A549 (cell line): ENCODE data around the gene CCDC138. TPM values are rescaled to one million over a fixed set of nuclear protein-coding genes. Genes with fewer than 3 reads are reported as not detected.

Experiments
- ATAC-seq, 2 experiments: fragments of 200-7000 bp in 1 of 2; fragments of >200 bp in 1 of 2; cut with Nextera tagmentation in 1 of 2; cut with Tn5 transposase in 1 of 2; 3 replicates each; pipeline versions ENCODE4 v1.8.0 to v1.9.1; 2018 to 2020; ENCODE audit warnings: mild to moderate bottlenecking in 1 of 2, moderate library complexity in 1 of 2
- CTCF ChIA-PET: fragments of 300-600 bp; sonication (Branson Sonifier 250); formaldehyde crosslinking; extraction: SDS; loops from one replicate; lab custom pipeline; 2021; ENCODE audit warnings: antibody characterized with exemption, inconsistent platforms; lab: Yijun Ruan, JAX
- POLR2A ChIA-PET: fragments of 350-600 bp; formaldehyde crosslinking; extraction: SDS; loops from one replicate; lab custom pipeline; 2021; ENCODE audit warnings: antibody characterized with exemption, inconsistent platforms; lab: Yijun Ruan, JAX
- DNase-seq, 2 experiments: peaks; one replicate each; pipeline versions ENCODE4 v3.0.0 to v3.0.0-alpha.2; 2011 to 2016; ENCODE audit warnings: low read depth in 1 of 2, low spot score in 1 of 2
- FAIRE-seq: peaks from 2 replicates; lab custom pipeline; 2011; peaks lifted over from hg19 to GRCh38; lab: Jason Lieb, UNC
- H3K27ac ChIP-seq, 2 experiments: fragments of >200 bp; sonication (Bioruptor Twin); formaldehyde crosslinking; 3 replicates each; pipeline ENCODE4 v1.5.1; 2016 to 2017
- H3K4me1 ChIP-seq: fragments of >200 bp; sonication (Bioruptor Twin); formaldehyde crosslinking; 3 replicates; pipeline ENCODE4 v1.6.1; 2016
- H3K4me2 ChIP-seq: fragments of >200 bp; sonication (Bioruptor Twin); formaldehyde crosslinking; 3 replicates; pipeline ENCODE4 v1.6.1; 2016
- H3K4me3 ChIP-seq: fragments of >200 bp; sonication (Bioruptor Twin); formaldehyde crosslinking; 3 replicates; pipeline ENCODE4 v1.5.1; 2016
- H3K9me3 ChIP-seq: fragments of >200 bp; sonication (Bioruptor Twin); formaldehyde crosslinking; 3 replicates; pipeline ENCODE4 v1.6.1; 2016
- BHLHE40 ChIP-seq: IDR thresholded peaks from 2 replicates; pipeline ENCODE4 v1.6.1; 2012; ENCODE audit warnings: low read depth, low read length, inconsistent platforms
- CBX2 ChIP-seq: fragments of 200-600 bp; sonication (generic); IDR thresholded peaks from 2 replicates; pipeline ENCODE4 v1.6.1; 2016; ENCODE audit warnings: low read depth, mild to moderate bottlenecking, borderline replicate concordance
- CBX8 ChIP-seq: fragments of 200-600 bp; sonication (generic); IDR thresholded peaks from 2 replicates; pipeline ENCODE4 v1.6.1; 2016
- ELK1 ChIP-seq: fragments of 150-350 bp; IDR thresholded peaks from 2 replicates; pipeline ENCODE4 v1.6.1; 2014; ENCODE audit warnings: low read depth, mild to moderate bottlenecking, low read length
- EP300 ChIP-seq, 2 experiments: fragments of >200 bp; sonication (Bioruptor Twin); formaldehyde crosslinking; IDR thresholded peaks; 2 replicates in 1 of 2; 3 replicates in 1 of 2; pipeline ENCODE4 v1.6.1; 2016 to 2017
- FOSL2 ChIP-seq, 2 experiments: fragments of 450-650 bp in 1 of 2; fragments of >200 bp in 1 of 2; sonication (Bioruptor Twin) in 1 of 2; formaldehyde crosslinking; IDR thresholded peaks; 2 replicates each; pipeline versions ENCODE4 v1.5.0 to v1.6.1; 2016 to 2020; ENCODE audit warnings: mild to moderate bottlenecking in 1 of 2, moderate library complexity in 1 of 2
- FOXS1 ChIP-seq: fragments of 250-450 bp; sonication (Bioruptor Pico); IDR thresholded peaks from 2 replicates; pipeline ENCODE4 v1.5.0; 2020; ENCODE audit warnings: mild to moderate bottlenecking, moderate library complexity
- GATA3 ChIP-seq: IDR thresholded peaks from 2 replicates; pipeline ENCODE4 v1.6.1; 2012; ENCODE audit warnings: borderline replicate concordance
- HDAC2 ChIP-seq: fragments of 200-600 bp; sonication (generic); IDR thresholded peaks from 2 replicates; pipeline ENCODE4 v1.6.1; 2016
- HES2 ChIP-seq: fragments of >200 bp; sonication (Bioruptor Twin); formaldehyde crosslinking; IDR thresholded peaks from 2 replicates; pipeline ENCODE4 v1.6.1; 2016
- HOXA7 ChIP-seq: fragments of 250-450 bp; sonication (Bioruptor Pico); IDR thresholded peaks from 2 replicates; pipeline ENCODE4 v1.5.0; 2020; ENCODE audit warnings: mild to moderate bottlenecking, moderate library complexity
- HOXB5 ChIP-seq: fragments of 250-450 bp; sonication (Bioruptor Pico); IDR thresholded peaks from 2 replicates; pipeline ENCODE4 v1.5.0; 2020; ENCODE audit warnings: mild to moderate bottlenecking, moderate library complexity
- JUN ChIP-seq, 2 experiments: fragments of >200 bp; sonication (Bioruptor Twin); formaldehyde crosslinking; IDR thresholded peaks; 2 replicates in 1 of 2; 3 replicates in 1 of 2; pipeline ENCODE4 v1.6.1; 2016 to 2017
- KDM5A ChIP-seq: fragments of 200-600 bp; sonication (generic); IDR thresholded peaks from 2 replicates; pipeline ENCODE4 v1.6.1; 2016; ENCODE audit warnings: antibody characterized with exemption, mild to moderate bottlenecking
- NR3C1 ChIP-seq: fragments of >200 bp; sonication (Bioruptor Twin); formaldehyde crosslinking; IDR thresholded peaks from 3 replicates; pipeline ENCODE4 v1.6.1; 2017
- RARB ChIP-seq: fragments of 250-450 bp; sonication (Bioruptor Pico); IDR thresholded peaks from 2 replicates; pipeline ENCODE4 v1.8.0; 2021; ENCODE audit warnings: mild to moderate bottlenecking, moderate library complexity
- RCOR1 ChIP-seq: fragments of 150-350 bp; IDR thresholded peaks from 2 replicates; pipeline ENCODE4 v1.6.1; 2014; ENCODE audit warnings: antibody characterized with exemption, low read length, low read depth
- TP53 ChIP-seq: fragments of 250-450 bp; sonication (Bioruptor Pico); IDR thresholded peaks from 2 replicates; pipeline ENCODE4 v1.5.0; 2021; ENCODE audit warnings: mild to moderate bottlenecking, moderate library complexity
- ZSCAN20 ChIP-seq: fragments of 250-450 bp; sonication (Bioruptor Pico); IDR thresholded peaks from 2 replicates; pipeline ENCODE4 v1.8.0; 2022; ENCODE audit warnings: mild to moderate bottlenecking, moderate library complexity
- WGBS: methylation state at CpG from one replicate; pipeline ENCODE4 v1.1.6; 2017; ENCODE audit errors: missing lambda C conversion rate; 5-methylcytosine and 5-hydroxymethylcytosine counted together
- polyA plus RNA-seq, 4 experiments: library from polyadenylated mRNA; depleted of rRNA in 3 of 4; stranded (reverse); fragments of >200 nt; fragmentation: RNase III in 1 of 4; extraction: RNeasy Plus Mini Kit Qiagen cat#74134 plus additional on column Dnase treatment in 1 of 4; gene quantifications; 2 replicates in 3 of 4; 3 replicates in 1 of 4; pipeline ENCODE4 v1.2.3, GENCODE V29; 2011 to 2017
- TF ChIP-seq, protein P1 (sequence below): fragments of >200 bp; sonication (Bioruptor Twin); formaldehyde crosslinking; IDR thresholded peaks from 3 replicates; pipeline ENCODE4 v1.6.1; 2016
- TF ChIP-seq, protein P2 (sequence below): fragments of 250-450 bp; sonication (Bioruptor Pico); IDR thresholded peaks from 2 replicates; pipeline ENCODE4 v1.5.0; 2020; ENCODE audit warnings: low read depth, mild to moderate bottlenecking, moderate library complexity

CCDC138 gene
- polyA plus RNA-seq, 2 of the 4 experiments (the other 2 are of a cell fraction), result 9.7 to 13.0 TPM

GRCh38 chr2:108868911-108869310, 82.3 kb downstream of the CCDC138 start (continued):
- TF ChIP-seq FOSL2 (IDR thresholded peaks at IDR 0.05) (no peak), FOSL2 (CRISPR knock-in tag; IDR thresholded peaks at IDR 0.05) (no peak)

- Histone ChIP-seq H3K4me3 (no peak overlapping the region), H3K4me2 (no peak overlapping the region), H3K4me1 (no peaks in the 10 kb centered on the region), H3K9me3 (peaks cover 9% of the 10 kb centered on the region; the same call in 2 of the 3 replicates), H3K27ac (no peak overlapping the region)
- TF ChIP-seq CBX8 (no peak), NR3C1 (no peak), FOSL2 (IDR thresholded peaks at IDR 0.05) (no peak), FOSL2 (CRISPR knock-in tag; IDR thresholded peaks at IDR 0.05) (no peak), RARB (CRISPR knock-in tag) (no peak), HES2 (no peak)
- FAIRE-seq (no peak), ATAC-seq (no peak), DNase-seq (no peak)
- WGBS, result 89% methylated on average over 3 of the region's 3 CpGs
- POLR2A ChIA-PET, result no interaction called here
- CTCF ChIA-PET, result interaction anchor here (0.8 kb wide), 1 partner anchor 147 kb away, joined by 3 read pairs; no protein-coding TSS in a partner anchor
Measured at GRCh38 chr2:108869542-108869941, 83.0 kb downstream of the CCDC138 start.

DNA sequence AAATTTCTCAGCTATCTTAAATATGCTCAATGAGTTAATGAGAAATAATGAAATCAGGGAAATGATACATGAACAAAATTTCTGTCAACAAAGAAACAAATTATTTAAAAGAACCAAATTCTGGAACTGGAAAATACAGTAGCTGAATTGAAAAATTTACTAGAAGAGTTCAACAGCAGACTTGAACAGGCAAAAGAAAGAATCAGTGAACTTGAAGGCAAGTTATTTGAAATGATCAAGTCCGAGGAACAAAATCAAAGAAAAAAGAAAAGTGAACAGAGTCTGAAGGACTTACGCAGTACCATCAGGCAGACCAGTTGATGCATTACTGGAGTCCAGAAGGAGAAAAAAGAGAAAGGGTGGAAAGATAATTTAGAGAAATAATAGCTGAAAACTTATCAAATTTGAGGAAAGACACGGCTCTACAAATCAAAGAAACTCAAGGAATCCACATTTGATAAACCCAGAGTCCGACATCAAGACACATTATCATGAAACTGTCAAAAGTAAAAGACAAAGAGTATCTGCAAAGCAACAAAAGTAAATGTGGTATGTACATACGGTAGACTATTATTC, 83.6 kb downstream of the CCDC138 start:
- Histone ChIP-seq H3K27ac (no peak overlapping the region), H3K9me3 (peaks cover 9% of the 10 kb centered on the region; the same call in 2 of the 3 replicates), H3K4me2 (no peak overlapping the region), H3K4me3 (no peak overlapping the region), H3K4me1 (no peaks in the 10 kb centered on the region)
- CTCF ChIA-PET, result no interaction called here
- WGBS, result 95% methylated on average over 5 of the region's 5 CpGs
- TF ChIP-seq GATA3 (no peak), BHLHE40 (no peak), RARB (CRISPR knock-in tag) (no peak), KDM5A (no peak), HES2 (no peak), ELK1 (no peak), JUN (IDR thresholded peaks at IDR 0.05) (no peak), HDAC2 (no peak), RCOR1 (no peak), ZSCAN20 (CRISPR knock-in tag) (no peak), CBX8 (no peak), FOXS1 (CRISPR knock-in tag) (no peak), CBX2 (no peak), TP53 (CRISPR knock-in tag) (no peak), HOXA7 (CRISPR knock-in tag) (no peak), EP300 (IDR thresholded peaks at IDR 0.05) (no peak), HOXB5 (no peak)
- TF ChIP-seq, protein P1, sequence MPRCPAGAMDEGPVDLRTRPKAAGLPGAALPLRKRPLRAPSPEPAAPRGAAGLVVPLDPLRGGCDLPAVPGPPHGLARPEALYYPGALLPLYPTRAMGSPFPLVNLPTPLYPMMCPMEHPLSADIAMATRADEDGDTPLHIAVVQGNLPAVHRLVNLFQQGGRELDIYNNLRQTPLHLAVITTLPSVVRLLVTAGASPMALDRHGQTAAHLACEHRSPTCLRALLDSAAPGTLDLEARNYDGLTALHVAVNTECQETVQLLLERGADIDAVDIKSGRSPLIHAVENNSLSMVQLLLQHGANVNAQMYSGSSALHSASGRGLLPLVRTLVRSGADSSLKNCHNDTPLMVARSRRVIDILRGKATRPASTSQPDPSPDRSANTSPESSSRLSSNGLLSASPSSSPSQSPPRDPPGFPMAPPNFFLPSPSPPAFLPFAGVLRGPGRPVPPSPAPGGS, result no peak
- TF ChIP-seq, protein P2, sequence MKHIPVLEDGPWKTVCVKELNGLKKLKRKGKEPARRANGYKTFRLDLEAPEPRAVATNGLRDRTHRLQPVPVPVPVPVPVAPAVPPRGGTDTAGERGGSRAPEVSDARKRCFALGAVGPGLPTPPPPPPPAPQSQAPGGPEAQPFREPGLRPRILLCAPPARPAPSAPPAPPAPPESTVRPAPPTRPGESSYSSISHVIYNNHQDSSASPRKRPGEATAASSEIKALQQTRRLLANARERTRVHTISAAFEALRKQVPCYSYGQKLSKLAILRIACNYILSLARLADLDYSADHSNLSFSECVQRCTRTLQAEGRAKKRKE, result no peak
- POLR2A ChIA-PET, result no interaction called here
- no peak for DNase-seq
- ATAC-seq, result no peak
- FAIRE-seq, result no peak
